ENCODE results near the gene HMCES.
"Not testable (repeated sequence)": the region's sequence is repeated elsewhere in the genome, so short reads cannot be mapped to it uniquely, and the experiment has no call there.

- not testable (repeated sequence) for TF ChIP-seq CTCF (IDR thresholded peaks at IDR 0.05; ENCODE audit: poor library complexity); EZH2 (IDR thresholded peaks at IDR 0.05; ENCODE audit: borderline replicate concordance); EZH2phosphoT487 (IDR thresholded peaks at IDR 0.05; ENCODE audit: low read depth, severe bottlenecking, unreplicated experiment)
Observed at GRCh38 chr3:129339186-129339585, 60.5 kb downstream of the HMCES start.

Data from hepatocyte (in vitro differentiated cells).